Astrocyte of the spinal cord (primary cell): Measurements from ENCODE around the gene NAA15.
"Not testable (repeated sequence)": the region's sequence is repeated elsewhere in the genome, so short reads cannot be mapped to it uniquely, and the experiment has no call there.

ENCODE experiments used
- DNase-seq: peaks from one replicate; pipeline ENCODE4 v3.0.0; 2011; ENCODE audit warnings: low read depth, low spot score
- H3K4me3 ChIP-seq: 2 replicates; pipeline ENCODE4 v1.5.1; 2011; ENCODE audit warnings: low read depth, mild to moderate bottlenecking, low read length, moderate library complexity
- CTCF ChIP-seq: IDR thresholded peaks from 2 replicates; pipeline ENCODE4 v1.5.1; 2012; ENCODE audit warnings: low read depth, mild to moderate bottlenecking, low read length, inconsistent platforms
- in situ Hi-C: cut with HindIII; loops from 2 replicates; pipeline ENCODE4 v1.10.0; 2017; ENCODE audit warnings: low sequenced_read_pairs

NAA15 gene

GRCh38 chr4:139317635-139318034, 16.3 kb downstream of the NAA15 start:
- TF ChIP-seq CTCF = no peak
- no peak for DNase-seq
- in situ Hi-C loops = no loop called here
- no peak overlapping the region for H3K4me3 ChIP-seq

DNA sequence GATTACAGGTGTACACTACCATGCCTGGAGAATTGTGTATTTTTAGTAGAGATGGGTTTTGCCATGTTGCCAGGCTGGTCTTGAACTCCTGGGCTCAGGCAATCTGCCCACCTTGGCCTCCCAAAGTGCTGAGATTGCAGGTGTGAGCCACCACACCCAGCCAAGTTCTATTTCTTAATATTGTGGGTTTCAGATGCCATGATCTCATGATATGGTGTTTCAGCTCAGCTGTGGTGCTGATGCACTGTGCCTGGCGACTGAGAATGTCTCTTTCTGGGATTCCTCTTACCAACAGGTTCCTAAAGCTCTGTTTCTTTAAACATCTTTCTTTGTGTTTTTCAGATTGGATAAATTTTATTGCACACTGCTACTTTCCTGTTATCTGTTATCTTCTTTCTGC, 18.3 kb downstream of the NAA15 start:
- TF ChIP-seq CTCF = no peak
- in situ Hi-C loops = no loop called here
- no peak overlapping the region for H3K4me3 ChIP-seq
- DNase-seq = no peak

DNA sequence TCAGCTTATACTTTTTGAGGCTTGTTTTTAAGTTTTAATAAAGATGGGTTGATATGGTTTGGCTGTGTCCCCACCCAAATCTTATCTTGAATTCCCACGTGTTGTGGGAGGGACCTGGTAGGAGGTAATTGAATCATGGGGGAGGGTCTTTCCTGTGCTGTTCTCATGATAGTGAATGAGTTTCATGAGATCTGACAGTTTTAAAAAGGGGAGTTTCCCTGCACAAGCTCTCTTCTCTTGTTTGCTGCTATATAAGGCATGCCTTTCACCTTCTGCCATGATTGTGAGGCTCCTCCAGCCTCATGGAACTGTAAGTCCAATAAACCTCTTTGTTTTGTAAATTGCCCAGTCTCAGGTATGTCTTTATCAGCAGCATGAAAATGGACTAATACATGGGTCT, 20.8 kb downstream of the NAA15 start:
- DNase-seq, H3K4me3 ChIP-seq, in situ Hi-C loops: not testable (repeated sequence)

- in situ Hi-C loops, DNase-seq, H3K4me3 ChIP-seq: not testable (repeated sequence)
These were observed 21.2 kb downstream of the NAA15 start for GRCh38 chr4:139322541-139322940.

DNA sequence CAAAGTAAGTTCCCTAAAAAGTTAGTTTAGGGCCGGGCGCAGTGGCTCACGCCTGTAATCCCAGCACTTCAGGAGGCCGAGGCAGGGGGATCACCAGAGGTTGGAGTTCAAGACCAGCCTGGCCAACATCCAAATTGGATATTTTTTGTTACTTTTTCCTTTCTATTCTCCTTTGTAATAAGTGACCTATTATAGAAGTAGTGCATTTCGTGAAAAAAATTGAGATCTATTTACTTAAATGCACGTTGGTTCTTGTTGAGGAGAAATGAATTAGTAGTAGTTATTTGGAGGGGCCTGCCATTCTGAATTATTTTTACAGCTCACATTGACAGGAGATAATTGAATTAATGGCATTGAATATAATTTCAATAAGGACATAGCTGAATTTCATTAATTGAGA, 23.3 kb downstream of the NAA15 start:
- no peak for TF ChIP-seq CTCF
- no peak overlapping the region for H3K4me3 ChIP-seq
- in situ Hi-C loops = no loop called here
- DNase-seq = no peak

DNA sequence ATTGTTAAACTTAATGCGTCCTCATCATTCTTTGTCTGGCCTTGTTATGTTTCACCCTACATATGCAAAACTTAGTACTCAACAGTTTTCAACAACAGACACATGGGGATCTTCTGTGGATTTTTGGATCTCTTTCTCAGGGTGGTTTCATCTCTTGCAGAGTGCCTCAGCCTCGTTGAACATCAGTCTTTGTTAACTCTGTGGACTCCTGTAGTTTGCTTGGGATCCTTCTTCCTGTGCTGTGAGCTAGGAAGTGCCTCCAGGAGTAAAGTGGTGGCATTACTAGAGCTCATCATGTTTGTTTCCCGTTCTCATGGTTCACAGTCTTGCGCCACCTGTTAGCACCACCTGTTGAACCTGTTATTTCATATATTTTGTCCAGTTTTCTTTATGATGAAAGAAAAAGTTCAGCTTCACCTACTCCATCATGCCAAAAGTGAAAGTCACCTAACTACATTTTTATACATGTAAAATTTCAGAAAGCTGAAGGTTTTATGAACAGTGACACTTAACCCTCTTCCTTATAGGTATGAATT, 28.4 kb downstream of the NAA15 start:
- H3K4me3 ChIP-seq = no peak overlapping the region
- in situ Hi-C loops = no loop called here
- DNase-seq = no peak
- no peak for TF ChIP-seq CTCF

GRCh38 chr4:139330283-139330682, 29.0 kb downstream of the NAA15 start:
- no peak overlapping the region for H3K4me3 ChIP-seq
- in situ Hi-C loops = no loop called here
- no peak for TF ChIP-seq CTCF

GRCh38 chr4:139331185-139331584, 29.9 kb downstream of the NAA15 start:
- DNase-seq = no peak
- in situ Hi-C loops = no loop called here
- TF ChIP-seq CTCF = no peak
- H3K4me3 ChIP-seq = no peak overlapping the region

More at GRCh38 chr4:139330283-139330682, 29.0 kb downstream of the NAA15 start:
- no peak for DNase-seq
